ENCODE data around the gene PMPCB.
"Not testable (repeated sequence)": the region's sequence is repeated elsewhere in the genome, so short reads cannot be mapped to it uniquely, and the experiment has no call there.

PMPCB gene, protein sequence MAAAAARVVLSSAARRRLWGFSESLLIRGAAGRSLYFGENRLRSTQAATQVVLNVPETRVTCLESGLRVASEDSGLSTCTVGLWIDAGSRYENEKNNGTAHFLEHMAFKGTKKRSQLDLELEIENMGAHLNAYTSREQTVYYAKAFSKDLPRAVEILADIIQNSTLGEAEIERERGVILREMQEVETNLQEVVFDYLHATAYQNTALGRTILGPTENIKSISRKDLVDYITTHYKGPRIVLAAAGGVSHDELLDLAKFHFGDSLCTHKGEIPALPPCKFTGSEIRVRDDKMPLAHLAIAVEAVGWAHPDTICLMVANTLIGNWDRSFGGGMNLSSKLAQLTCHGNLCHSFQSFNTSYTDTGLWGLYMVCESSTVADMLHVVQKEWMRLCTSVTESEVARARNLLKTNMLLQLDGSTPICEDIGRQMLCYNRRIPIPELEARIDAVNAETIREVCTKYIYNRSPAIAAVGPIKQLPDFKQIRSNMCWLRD

DNA sequence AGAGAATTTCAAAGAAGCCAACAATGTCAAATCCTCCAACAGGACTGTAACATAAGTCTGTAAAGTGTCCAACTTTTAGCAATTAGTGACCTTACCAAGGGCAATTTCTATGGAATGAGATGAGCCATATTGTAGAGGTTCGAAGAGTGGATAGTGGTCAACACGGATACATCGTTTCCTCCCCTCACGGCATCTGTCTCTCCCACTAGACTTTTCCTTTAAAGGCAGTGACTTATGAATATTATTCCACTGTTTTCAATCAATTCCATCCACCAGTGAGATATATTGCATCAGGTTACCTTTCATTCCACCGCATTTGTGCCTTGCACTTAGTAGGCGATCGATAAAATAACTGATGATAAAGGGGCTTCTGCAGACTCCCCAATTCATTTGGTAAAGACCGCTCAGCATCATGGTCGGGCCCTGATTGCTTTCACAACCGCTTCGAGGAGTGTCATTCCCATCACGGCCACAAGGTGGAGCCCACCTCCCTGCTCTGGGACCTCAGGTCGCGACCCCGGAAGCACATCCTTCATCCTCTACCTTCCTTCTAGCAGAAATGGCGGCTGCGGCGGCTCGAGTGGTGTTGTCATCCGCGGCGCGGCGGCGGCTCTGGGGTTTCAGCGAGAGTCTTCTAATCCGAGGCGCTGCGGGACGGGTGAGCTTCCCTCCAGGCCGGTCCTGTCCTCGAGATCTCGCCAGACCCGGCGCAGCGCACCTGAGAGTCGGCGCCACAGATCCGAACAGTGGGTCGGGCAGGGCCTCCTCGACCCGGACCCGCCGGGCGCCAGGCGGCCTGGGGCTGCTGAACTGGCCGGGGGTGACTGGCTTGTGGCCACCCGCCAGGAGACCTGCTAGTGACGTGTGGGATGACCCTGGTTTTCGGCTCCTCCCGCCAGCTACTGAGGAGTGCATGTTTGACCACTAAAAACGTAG lies at the start of gene PMPCB:
Gene PMPCB, plus strand, starts transcription at position 535 of the 936 bp plus-strand sequence. Its CDS starts 25 bp downstream, at position 560.
- DNase-seq (ENCODE audit: low read depth in 2 of 2) = peak; percentile 88 to 90

DNA sequence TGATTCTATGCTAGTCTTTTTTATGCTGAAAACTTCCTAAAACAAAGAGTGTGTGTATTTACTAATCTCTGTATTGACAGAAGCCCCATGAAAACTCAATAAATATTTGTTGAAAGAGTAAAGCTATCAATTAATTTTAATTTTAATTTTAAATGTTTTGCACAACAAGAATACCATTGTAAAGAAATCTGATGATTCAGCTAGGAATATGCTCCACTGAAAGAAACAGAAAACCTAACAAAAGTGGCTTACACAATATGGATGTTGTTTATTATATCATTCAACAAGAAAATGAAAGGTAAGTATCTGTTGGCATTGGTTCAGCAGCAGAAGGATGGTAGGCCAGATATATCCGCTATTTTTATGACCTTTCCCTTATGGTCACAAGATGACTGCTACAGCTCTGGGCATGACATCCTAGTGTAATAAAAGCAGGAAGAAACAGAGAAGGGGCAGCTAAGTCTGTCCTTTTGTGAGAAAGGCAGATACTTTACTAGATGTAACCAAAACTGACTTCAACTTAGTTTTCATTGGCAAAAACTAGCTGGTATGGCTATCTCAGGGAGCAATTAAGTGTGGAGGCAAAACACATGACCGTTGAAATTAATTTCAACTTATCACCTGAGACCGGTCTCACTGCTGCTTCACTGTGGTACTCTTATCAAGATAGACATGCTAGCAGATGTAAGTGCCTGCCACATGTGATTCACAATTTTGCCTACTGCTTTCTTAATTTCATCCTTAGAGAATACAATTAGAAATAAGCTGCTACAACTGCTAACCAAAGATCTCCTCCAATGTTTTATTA lies 43.3 kb upstream of the PMPCB start:
- not testable (repeated sequence) for DNase-seq (ENCODE audit: low read depth in 2 of 2)

DNA sequence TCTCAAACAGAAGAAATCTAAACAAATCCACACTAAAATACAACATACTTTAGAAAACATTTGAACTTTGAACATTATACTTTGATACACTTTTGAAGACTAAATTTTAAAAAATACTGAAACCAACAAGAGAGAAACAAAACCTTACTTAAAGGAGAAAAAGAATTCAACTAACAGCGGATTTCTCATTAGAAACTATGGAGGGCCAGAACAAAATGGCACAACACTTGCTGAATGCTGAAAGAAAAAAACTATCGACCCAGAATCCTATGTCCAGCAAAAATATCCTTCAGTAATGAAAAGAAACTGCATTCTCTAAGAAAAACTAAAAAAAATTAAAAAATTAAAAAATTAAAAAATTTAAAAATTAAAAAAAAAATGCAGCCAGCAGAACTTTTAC lies 33.2 kb upstream of the PMPCB start:
- not testable (repeated sequence) for DNase-seq (ENCODE audit: low read depth in 2 of 2)

DNA sequence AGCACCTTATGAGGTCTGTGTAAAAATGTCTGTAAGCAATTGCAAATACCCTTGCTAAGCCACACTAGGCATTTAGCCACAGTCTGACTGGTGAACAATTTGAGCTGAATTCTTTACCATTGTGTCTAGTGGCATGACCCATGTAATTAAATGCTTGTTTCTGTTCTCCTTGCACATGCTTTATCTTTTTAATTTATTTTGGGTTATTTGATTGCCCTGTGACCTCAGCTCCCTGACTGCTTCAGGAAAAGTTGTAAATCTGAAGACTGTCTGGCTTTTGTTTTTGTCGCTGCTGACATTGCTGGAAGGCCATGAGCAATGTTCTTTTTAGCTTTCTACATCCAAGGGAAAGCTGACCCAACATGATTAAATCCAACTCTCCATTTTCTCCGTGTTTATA lies 31.0 kb upstream of the PMPCB start:
- not testable (repeated sequence) for DNase-seq (ENCODE audit: low read depth in 2 of 2)

DNA sequence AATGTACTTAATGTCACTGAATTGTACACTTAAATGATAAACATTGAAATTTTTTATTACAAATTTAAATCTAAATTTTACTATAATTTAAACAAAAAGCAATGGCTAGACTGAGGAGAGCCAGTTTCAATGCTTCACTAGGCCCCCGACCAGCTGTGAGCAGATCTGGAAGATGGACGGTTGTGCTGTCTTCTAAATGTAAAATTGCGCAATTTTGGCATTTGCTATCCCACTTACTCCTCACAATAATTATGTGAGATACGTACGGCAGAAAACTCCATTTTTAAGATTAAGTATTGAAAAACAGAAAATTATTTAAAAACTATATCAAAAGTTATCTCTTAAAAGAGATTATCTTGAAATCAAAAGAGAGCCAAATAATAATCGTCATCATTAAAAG lies 23.9 kb upstream of the PMPCB start:
- DNase-seq (ENCODE audit: low read depth in 2 of 2) = not testable (repeated sequence)

DNA sequence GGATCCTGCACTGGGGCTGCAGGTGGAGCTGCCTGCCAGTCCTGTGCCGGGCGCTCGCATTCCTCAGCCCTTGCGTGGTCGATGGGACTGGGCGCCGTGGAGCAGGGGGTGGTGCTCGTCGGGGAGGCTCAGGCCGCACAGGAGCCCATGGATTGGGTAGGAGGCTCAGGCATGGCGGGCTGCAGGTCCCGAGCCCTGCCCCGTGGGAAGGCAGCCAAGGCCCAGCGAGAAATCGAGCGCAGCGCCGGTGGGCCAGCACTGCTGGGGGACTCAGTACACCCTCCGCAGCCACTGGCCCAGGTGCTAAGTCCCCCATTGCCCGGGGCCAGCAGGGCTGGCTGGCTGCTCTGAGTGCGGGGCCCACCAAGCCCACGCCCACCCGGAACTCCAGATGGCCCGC lies 22.4 kb upstream of the PMPCB start:
- not testable (repeated sequence) for DNase-seq (ENCODE audit: low read depth in 2 of 2)

DNA sequence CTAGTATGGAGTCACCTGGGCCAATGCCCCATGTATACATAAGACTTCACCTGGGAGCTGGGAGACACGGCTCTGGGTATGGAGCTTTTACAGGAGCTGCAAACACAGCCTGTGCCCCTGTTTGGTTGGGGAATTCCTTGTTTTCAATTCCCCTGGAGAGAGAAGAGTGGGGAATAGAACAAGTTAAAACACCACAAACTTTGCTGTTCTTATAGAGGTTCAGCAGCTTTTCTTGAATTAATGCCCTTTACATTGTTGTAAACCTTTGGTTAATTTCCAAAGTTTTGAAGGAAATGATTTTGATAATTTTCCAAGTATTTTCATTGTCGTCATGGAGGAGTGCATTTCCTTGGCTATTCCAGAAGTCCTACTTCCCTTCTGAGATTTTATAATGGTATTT lies 19.0 kb upstream of the PMPCB start:
- not testable (repeated sequence) for DNase-seq (ENCODE audit: low read depth in 2 of 2)

DNA sequence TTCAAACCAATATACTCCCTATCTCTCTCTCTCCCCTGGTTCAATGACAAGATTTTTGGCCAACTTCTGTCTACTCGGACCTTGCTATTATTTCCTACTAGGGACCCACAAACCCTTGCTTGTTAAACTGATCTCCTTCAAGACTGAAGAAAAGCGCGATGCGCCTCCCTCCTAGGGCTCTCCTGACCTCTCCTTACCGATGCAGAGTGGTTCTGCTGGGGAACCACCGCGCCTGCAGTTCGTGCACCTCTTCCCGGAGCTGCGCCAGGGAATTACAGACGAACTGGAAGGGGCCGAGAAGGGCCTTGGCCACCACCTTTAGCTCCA lies 17.6 kb upstream of the PMPCB start:
- peak in 1 of 2 donors; percentile 4 for DNase-seq (ENCODE audit: low read depth in 2 of 2)

DNA sequence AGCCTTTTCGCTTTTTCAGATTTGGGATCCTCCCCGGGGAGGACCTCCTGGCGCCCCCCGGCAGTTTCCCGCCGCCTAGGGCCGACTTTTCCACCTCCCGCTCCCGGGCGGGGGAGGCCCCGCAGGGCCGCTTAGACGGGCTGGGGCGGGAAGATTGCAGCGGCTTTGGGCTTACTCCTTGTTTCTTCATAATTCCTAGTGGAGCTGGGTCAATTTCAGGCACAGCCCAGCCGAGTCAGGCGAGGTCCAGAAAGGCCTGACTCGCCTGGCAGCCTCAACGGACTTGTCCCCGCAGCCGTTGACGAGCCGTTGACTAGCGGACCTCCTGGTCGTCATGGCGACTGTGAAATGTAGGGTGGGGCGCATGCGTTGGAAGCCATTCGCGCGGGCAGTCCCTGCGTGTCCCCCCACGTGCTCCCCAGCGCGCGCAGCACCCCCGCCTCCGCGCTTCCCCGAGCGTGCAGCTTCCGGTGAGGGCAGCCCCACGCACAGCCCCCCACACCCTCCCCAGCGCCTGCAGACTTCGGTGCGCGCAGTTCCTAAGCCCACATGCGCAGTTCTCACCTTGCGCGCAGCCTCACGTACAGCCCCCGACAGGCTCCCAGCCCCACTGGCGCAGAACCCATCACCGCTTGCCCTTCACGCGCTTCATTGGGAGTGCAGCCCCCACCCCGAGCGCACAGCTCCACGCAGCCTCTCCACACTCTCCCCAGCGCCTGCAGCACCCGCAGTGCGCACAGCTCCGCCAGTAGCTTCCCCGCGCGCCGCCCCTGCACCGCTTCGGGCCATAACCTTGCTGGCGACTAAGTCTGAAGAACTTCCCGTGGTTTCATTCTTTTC lies 17.1 kb upstream of the PMPCB start:
- DNase-seq (ENCODE audit: low read depth in 2 of 2) = peak; percentile 84

DNA sequence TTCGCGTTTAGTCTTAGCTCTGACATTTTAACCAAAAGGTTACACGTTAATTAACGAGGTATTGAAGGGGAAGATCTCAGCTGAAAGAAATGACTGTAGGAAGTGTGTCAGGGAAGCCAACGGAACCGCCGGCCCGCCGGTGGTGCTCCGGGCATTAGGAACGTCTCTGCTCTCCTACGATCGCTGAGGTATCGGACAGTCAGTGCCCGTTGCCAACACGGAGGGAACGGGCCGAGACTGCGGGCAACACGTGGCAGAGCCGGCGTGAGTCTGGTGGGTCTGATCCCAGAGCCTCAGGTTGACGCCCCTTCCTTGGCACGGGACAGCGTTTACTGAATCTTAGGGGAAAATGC lies 16.5 kb upstream of the PMPCB start:
- peak; percentile 4 to 9 for DNase-seq (ENCODE audit: low read depth in 2 of 2)

DNA sequence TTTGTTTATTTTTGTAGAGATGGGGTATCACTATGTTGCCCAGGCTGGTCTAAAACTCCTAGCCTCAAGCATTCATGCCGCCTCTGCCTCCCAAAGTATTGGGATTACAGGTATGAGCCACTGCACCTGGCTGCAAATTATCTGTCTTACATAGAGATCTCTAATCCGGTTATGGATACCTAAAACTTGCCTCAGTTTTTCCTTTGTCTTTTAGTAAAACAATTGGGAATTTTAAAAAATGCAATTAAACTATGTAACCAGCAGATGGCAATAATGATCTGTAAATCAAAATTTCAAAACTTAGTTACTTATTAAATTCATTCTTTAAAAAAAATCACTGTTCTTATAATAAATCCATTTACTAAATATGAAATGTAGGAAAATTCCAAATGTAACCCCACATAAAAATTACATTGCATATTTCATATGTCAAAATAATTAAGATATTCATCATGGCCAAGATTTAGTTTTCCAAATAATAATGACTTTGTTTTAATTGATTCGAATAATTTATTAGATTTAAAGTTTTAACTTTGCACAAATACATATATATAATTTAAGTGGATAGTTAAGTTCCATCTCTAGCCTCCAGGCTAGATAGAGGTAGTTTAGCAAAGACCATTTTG lies 14.3 kb upstream of the PMPCB start:
- not testable (repeated sequence) for DNase-seq (ENCODE audit: low read depth in 2 of 2)

DNA sequence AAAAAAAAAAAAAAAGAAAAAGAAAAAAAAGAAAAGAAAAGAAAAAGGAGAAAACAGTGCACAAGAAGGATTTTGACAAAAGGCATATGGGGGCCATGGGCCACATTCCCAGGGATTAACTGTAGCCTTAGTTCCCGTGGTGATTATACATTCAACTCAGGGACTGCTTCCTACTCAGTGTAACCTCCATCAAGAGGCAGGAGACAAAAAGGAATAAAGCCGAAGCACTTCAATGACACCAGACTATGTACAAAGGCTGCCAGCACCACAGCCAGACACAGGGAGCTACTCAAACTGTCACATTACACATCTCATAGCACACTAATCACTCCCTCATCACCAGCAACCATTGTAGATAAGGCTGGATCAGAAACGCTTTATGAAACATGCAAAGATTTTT lies 5.1 kb upstream of the PMPCB start:
- no peak for DNase-seq (ENCODE audit: low read depth in 2 of 2)

DNA sequence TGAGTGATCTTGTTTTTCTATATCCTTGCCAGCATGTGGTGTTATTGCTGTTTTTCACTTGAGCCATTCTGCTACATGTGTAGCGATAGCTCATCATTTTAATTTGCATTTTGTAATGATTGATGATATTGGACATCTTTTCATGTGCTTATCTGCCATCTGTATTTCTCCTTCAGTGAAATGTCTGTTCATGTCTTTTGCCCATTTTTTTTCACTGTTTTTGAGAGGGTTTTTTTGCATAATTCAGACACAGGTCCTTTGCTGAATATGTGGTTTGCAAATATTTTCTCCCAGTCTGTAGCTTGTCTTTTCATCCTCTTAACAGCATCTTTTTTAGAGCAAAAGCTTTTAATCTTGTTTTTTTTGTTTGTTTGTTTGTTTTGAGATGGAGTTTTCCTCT lies 3.7 kb upstream of the PMPCB start:
- no peak for DNase-seq (ENCODE audit: low read depth in 2 of 2)

DNA sequence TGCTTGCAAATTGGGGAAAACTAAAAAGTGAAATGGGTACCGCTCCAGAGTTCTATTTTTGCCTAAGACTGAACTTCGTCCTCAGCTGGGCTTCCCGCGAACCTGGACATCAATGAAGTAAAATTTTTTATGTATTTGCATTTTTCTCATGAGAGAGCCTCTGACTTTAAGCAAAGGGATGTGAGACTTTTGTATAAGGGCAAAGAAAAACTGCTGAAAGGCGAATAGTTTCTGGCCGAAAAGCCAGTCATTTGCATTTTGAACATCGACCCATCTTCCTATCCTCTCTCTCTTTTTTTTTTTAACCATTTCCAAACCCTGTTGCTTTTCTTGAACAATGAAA lies 573 bp downstream of the PMPCB start:
- DNase-seq (ENCODE audit: low read depth in 2 of 2) = no peak

DNA sequence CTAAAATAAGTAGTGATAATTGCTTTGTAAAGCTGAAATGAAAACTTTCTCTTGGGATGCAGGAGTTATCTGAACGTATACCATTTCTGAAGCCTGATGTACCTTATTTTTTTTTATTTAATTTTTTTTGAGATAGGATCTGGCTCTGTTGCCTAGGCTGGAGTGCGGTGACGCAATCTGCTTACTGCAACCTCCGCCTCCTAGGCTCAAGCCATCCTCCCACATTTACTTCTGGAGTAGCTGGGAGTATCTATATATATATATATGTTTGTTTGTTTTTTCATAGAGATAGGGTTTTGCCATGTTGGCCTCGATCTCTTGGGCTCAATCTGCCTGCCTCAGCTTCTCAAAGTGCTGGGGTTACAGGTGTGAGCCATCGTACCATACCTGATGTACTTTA lies 2.4 kb downstream of the PMPCB start:
- no peak for DNase-seq (ENCODE audit: low read depth in 2 of 2)

DNA sequence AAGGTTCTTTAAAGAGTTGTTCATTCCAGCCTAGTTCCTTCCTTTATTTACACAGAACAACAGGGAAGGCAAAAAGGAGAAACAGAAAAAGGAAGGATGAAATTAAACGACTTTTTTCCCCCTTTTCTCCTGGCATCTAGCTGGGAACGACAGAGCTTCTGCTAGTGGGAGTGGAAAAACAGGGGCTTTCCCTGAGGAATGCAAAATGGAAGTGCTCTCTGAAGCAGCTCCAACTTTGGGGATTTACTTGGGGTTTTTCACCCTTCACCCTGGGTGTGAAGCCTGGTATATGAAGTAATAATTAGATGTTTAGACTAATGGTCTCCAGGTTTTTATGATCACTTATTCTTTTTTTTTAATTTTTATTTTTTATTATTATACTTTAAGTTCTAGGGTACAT lies 4.2 kb downstream of the PMPCB start:
- no peak for DNase-seq (ENCODE audit: low read depth in 2 of 2)

DNA sequence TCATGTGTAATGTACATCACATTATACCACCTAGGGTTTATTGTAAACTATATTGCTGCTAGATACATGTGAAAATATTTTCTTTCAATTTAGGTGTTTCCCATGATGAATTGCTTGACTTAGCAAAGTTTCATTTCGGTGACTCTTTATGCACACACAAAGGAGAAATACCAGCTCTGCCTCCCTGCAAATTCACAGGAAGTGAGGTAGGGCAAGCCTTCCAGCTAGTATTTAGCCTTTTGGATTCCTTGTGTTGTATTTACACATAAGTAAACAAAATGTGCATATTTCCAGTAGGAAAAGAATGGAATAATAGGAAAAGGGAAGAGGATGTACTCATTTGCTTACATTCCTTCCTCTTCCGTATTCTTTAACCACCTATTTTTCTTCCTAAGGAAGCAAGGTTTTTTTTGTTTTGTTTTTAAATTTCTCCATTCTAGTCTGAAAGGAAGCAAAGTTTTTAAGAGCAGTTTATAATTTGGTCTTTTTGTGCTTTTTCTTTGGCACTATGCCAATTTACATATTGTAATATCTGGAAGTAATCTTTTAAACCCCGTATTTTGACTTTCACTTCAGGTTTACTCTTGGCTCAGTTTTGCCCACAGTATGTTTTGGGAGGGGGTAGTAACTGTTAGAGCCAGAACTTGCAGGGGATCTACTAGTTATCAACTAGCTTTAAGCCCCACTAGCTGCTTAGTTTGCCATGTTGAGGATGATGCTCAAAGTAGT lies 10.4 kb downstream of the PMPCB start:
- no peak for DNase-seq (ENCODE audit: low read depth in 2 of 2)

DNA sequence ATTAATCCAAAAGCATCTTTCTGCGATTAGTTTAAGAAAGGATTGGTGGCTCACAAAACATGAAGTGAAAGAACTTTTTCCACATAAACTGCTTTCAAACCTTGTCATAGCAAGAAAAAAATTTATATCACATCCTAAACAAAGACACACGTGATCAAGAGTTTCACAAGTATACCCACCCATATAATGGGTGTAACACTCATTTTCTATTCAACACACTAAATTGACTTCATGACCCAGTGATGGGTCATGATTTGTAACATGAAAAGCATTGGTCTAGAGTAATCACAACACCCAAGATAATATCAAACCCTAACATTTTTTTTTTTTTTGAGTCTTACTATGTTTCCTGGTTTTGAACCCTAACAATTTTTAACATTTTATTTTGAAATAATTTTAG lies 17.6 kb downstream of the PMPCB start:
- DNase-seq (ENCODE audit: low read depth in 2 of 2) = no peak

DNA sequence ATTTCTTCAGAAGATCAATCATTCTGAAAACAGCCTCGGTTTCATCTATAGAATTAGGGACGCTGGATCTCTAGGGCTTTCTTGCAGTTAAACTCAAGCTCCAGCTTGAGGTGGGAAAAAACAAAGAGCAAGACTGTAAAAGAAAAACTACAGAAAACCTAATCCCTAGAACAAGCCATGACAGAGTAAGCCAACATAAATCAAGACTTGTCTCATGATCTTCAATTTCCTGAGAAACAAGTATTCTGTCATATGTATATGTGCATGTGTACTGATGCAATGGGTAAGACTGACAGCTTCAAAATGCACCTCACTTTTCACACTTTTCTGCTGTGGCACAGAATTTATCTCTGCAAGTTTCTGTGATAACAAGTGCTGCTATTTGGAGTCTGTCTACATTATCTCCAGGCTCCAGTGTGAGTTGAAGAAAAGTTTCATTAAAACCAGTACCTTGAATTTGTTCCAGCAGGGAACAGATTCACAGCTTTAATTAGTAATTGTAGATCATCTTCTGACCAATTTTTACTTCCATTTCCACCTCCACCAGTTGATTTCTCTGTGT lies 19.2 kb downstream of the PMPCB start:
- DNase-seq (ENCODE audit: low read depth in 2 of 2) = no peak

DNA sequence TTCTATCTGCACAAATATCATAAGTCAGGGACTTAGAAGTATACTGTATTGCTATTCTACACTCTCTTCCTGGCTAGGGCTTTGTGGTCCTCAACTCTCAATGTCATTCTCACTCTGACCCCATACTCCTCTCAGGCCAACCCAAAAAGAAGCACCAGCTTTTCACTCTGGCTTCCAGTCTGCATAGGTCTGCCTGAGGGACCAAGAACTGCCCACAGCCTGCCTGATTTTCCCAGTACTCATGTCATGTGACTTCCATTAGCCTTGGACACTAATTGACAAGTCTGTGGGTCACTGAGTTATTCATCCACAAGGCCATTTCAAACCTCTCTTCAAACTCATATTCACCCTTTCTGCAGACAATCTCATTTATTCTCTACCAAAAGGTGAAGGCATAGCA lies 19.8 kb downstream of the PMPCB start:
- no peak for DNase-seq (ENCODE audit: low read depth in 2 of 2)

Measured in stimulated activated CD8-positive, alpha-beta memory T cell treated with anti-CD3 and anti-CD28 coated beads, Interleukin-15, amount 100 ng/mL, for 48 hours (primary cell).